Endothelial cell of umbilical vein (primary cell): ENCODE results near the gene BCR.

Experiments used
- CTCF ChIP-seq, 2 donors: IDR thresholded peaks; 1 replicate in 1 of 2; 2 replicates in 1 of 2; pipeline ENCODE4 v1.5.1; 2011; ENCODE audit warnings: low read length in 2 of 2, mild to moderate bottlenecking in 2 of 2, moderate library complexity in 2 of 2, control low read depth in 1 of 2, inconsistent platforms in 1 of 2, low read depth in 1 of 2; ENCODE audit not compliant: insufficient read depth in 1 of 2; ENCODE audit errors: extremely low read depth in 1 of 2
- EZH2 ChIP-seq: IDR thresholded peaks from 2 replicates; pipeline ENCODE4 v1.6.1; 2012; ENCODE audit warnings: borderline replicate concordance, low read depth, mild to moderate bottlenecking, moderate library complexity, low read length, inconsistent platforms; ENCODE audit not compliant: severe bottlenecking
- FOS ChIP-seq: IDR thresholded peaks from 2 replicates; pipeline ENCODE4 v1.6.1; 2011; ENCODE audit warnings: mild to moderate bottlenecking, low read length, moderate library complexity, borderline replicate concordance; ENCODE audit not compliant: insufficient read depth
- GATA2 ChIP-seq: IDR thresholded peaks from 2 replicates; pipeline ENCODE4 v1.7.0; 2011; ENCODE audit warnings: low read depth, mild to moderate bottlenecking, moderate library complexity, mixed read lengths, low read length; ENCODE audit not compliant: insufficient read length, insufficient read depth
- MAX ChIP-seq: IDR thresholded peaks from 2 replicates; pipeline ENCODE4 v1.6.1; 2011; ENCODE audit not compliant: insufficient read depth, insufficient read length
- MYC ChIP-seq: IDR thresholded peaks from one replicate; pipeline ENCODE4 v1.6.1; 2011; ENCODE audit warnings: mild to moderate bottlenecking, low read depth, low read length
- POLR2A ChIP-seq: IDR thresholded peaks from 2 replicates; pipeline ENCODE4 v1.6.1; 2012; ENCODE audit warnings: low read depth, mild to moderate bottlenecking, control low read depth, low read length
- POLR2AphosphoS5 ChIP-seq: IDR thresholded peaks from 2 replicates; pipeline ENCODE4 v1.6.1; 2012; ENCODE audit warnings: low read depth, mild to moderate bottlenecking, control low read depth, low read length, moderate library complexity; ENCODE audit not compliant: insufficient read depth

- TF ChIP-seq CTCF (IDR thresholded peaks at IDR 0.05; ENCODE audit: extremely low read depth in 1 of 2, insufficient read depth in 1 of 2, low read depth in 1 of 2, low read length in 2 of 2) (no peak), POLR2AphosphoS5 (no peak), GATA2 (no peak), MYC (no peak), FOS (no peak), EZH2 (no peak), POLR2A (no peak), MAX (no peak)
These were observed 99.5 kb downstream of the BCR start for GRCh38 chr22:23279781-23280180.
